SK-N-SH treated with all-trans-retinoic acid at 6 μM for 48 hours (cell line): Measurements from ENCODE around the gene PLD3.

Source experiments
- CSRNP3 ChIP-seq: fragments of 250-450 bp; sonication (Bioruptor Pico); IDR thresholded peaks from 2 replicates; pipeline ENCODE4 v1.5.1; 2021; ENCODE audit warnings: mild to moderate bottlenecking, moderate library complexity
- PPARA ChIP-seq: fragments of 250-450 bp; sonication (Bioruptor Pico); IDR thresholded peaks from 2 replicates; pipeline ENCODE4 v1.5.0; 2020; ENCODE audit warnings: mild to moderate bottlenecking, borderline replicate concordance

GRCh38 chr19:40331052-40331451 lies 17.4 kb upstream of the PLD3 start:
- no peak for TF ChIP-seq PPARA (CRISPR knock-in tag)
- TF ChIP-seq CSRNP3 (CRISPR knock-in tag), result no peak
